Germinal center (tissue), 1 donor: ENCODE measurements around the gene TUFT1.

ENCODE experiments used
- DNase-seq: peaks from one replicate; pipeline ENCODE4 v3.0.0; 2012; ENCODE audit warnings: mixed read lengths, low spot score

Gene TUFT1

DNA sequence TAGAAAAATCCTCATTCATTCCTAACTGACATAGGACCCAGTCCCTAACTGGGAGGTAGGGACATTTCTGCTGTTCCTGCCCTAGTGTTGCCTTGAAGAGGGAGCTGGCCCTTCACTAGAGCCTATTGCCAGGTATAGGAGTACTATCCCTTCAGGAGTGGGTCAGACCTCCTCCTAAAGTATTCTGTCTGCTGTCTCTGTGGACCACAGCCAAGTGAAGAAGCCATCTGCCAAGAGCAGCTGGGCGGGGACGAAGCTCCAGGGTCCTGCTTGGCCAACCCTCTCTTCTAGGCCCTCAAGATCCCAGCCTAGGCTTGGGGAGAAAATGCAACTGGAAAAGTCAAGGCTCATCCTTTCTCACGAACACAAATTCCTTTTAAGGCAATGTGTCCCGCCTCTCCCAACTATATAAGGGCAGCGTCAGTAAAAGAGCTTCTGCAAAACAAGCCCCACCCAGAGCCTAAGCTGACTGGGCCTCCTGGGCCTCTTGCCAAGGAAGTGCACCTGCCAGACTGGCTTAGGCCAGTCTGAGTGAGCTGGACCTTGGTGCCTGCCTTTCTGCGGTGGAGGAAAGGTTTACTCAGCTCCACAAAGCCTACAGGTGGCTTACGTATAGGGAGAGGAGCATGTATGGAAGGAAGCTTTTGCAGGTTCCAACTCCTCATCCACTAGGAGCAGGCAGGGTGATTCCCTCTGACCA, 638 bp upstream of the TUFT1 start:
- peak; percentile 33 for DNase-seq

DNA sequence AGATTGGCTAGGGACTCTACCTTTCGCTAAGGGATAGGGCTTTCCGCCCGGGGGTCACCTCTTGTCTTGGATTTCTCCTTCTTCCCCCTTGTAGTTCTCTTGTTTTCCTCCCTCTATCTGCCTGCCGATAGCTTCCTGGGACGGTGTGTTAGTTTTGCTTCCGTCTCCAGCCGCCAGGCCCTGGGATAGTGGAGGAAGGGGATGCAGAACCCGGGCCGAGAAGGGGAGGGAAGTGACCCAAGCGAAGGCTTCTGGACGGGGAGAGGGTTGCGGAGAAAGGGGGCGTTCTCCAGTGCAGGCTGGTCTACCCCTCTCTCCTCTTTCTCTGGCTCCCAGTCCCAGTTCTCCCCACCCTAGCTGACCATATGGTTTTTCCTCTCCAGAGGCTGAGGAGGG, 871 bp downstream of the TUFT1 start:
- no peak for DNase-seq

DNA sequence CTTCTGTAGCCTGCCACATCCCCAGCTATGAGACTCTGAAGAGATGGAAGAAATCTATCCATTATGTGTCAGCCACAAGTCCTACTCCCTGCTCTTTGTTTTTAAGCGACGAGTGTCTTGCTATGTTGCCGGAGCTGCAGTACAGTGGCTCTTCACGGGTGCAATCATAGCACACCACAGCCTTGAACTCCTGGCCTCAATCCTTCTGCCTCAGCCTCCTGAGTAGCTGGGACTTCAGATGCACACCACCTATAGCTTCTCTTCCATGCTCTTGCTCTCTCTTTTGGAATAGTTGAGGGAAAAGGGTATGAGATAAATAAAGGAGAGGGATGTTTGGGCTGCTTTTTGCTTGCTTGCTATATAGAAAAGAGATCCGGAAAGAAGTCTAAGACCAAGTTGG, 1.6 kb downstream of the TUFT1 start:
- no peak for DNase-seq

DNA sequence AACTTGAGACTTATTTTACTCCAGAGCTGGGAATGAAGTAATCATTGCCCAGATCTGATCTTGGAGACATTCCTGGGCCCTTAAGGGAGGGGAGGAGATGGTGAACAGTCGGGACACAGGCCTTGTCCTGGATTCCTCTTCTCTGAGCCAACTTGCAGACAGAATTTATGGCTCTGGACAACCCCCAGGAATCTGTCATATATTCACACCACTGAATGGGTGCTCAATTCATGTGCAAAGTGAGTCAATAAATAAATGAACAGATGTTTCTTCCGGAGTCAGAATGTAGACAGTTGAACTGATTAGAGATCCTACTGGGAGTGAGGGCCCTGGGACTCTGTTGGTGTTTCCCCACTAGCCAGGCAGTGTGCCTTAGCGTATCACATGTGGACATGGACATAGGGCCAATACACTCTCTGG, 2.6 kb downstream of the TUFT1 start:
- DNase-seq, result no peak

DNA sequence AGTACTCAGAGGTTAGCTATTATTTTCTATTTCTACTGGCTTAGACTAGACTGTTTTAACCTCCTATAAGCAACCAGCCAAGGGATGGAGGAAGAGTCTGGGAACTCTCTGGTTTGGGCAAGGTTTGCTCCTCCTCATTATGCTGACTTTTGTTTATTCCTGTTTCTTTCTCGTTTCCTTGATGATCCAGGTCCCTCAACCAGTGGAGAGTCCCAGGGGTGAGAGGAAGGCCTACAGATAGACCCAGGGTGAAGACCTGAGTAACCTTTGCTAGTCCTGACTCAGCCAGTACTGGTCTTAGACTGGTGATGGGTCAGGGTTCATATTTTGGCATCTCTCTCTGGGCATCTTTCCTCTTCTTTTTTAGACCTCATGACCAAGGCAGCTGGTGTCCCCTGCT, 5.4 kb downstream of the TUFT1 start:
- DNase-seq, result no peak

DNA sequence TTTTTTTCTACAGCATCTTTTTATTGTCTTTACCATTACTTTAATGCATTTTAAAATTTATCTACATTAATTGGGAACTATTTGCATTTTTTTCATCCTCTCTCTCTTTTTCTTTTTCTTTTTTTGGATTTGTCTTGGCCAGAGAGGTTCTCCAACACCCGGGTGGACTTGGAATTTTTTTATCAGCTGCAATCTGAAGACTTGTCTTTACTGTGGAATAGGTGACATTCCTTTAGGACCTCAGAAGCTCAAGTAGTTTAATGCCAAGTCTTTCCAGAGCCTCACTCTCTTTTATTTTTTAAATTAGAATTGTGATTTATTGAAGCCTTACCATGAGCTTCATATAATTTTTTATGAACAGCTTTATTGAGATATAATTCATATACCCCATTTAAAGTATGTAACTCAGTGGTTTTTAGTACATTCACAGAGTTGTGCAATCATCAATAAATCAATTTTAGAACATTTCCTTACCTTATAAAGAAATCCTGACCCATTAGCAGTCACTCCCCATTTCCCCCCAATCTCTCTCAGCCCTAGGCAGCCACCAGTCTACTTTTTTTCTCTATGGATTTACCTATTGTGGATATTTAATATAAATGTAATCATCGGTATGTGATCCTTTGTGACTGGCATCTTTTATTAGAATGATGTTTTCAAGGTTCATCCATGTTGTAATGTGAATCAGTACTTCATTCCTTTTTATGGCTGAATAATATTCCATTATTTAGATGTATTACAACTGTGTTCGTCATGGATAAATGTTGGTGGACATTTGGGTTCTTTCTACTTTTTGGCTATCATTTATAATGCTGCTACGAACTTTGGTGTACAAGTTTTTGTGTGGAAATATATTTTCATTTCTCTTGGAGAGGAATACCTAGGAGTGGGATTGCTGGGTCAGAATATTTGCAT, 6.2 kb downstream of the TUFT1 start:
- no peak for DNase-seq

DNA sequence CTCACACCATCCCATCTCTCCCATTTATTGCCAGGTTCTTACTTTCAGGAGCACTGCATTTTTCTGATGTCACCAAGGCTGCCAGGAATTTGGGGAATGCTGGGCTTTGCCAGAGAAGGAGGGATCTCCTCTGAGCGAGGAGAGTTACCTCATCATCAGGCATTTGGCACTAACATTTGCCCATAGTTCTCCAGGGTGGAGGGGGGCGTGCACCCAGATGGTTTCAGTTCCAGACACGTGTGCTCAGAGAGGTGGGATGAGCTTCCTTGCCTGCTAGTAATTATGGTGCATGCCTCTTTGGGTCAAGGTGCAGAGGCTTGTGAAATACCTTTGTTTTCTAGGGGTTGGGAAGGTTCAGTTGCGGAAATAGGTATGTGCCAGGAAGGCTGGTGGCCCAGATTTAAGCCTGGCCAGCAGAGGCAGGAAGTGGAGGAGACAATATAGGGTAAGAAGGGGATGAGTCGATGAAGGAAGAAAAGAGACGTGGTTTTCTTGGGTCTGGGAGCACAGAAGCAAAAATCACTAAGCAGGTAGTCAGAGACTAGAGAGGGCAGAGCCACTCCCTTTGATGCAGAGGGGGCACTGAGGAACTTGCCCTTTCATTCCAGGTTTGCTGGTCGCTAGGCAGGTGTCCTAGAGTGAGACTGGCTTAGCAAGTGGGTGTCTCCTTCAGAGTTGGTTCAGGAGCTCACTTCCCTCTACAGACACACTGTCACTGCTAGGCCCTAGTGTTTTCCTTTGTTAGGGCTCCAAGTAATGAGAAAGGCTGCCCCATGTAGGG, 7.2 kb downstream of the TUFT1 start:
- no peak for DNase-seq

DNA sequence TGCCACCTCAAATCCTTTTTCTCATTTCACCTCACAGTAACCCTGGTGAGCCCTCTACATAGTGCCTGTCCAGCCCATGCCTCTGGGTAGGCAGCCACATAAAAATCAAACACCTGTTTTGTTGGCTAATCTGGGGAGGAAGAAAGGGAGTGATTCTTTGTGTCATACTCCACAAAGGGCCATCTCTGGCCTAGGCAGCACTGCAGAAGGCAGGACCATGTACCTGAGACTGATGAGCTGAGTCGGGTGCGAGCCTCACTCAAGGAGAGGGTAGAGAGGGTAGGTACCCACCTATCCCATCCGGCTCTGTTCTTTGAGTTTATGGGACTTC, 7.8 kb downstream of the TUFT1 start:
- no peak for DNase-seq

DNA sequence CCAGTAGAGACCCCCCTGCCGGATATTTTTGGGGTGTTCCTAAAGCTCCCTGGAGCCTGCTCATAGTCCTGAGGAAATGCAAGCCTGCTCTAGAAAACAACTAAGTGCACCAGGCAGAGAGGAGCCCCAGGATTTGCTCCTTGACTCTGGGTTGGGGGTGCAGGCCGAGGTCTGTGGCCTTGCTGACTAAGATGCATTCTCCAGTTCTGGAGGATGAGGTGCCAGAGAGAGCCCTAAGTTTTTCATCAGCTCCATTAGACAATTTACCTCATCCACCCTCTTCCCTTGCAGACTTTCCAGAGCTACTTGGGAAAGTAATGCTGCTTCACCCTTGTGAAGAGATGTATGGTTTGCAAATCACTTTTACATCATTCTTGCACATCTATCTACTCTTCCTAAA, 9.1 kb downstream of the TUFT1 start:
- DNase-seq, result no peak

DNA sequence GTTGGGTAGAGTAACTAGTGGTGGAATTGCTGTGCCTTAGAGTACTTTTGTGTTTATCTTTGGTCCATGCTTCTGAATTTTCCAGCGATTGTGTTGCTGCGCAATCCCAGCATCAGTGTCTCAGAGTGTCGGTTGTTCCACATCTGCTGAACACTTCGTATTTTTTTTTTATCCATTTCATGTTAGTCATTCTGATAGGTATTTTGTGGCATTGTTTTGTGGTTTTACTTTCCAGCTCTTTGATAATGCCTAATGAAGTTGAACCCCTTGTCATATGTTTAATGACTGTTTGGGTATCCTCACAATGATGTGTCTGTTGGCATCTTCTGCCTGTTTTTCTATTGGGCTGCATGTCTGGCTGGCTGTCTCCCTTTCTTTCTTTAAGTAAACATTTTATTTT, 13.6 kb downstream of the TUFT1 start:
- no peak for DNase-seq

DNA sequence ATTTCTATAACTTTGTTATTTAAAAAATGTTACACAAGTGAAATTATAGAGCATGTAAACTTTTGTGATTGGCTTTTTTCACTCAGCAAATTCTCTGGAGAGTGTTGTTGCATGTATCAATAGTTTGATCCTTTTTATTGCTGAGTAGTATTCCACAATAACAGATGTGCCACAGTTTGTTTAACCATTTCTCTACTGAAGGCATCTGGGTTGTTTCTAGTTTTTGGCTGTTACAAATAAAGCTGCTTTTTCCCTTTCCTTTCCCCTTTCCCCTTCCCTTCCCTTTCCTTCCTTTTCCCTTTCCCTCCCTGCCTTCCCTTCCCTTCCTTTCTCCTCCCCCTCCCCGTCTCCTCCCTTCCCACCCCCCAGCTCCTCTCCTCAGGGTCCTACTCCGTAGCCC, 15.9 kb downstream of the TUFT1 start:
- DNase-seq, result no peak

DNA sequence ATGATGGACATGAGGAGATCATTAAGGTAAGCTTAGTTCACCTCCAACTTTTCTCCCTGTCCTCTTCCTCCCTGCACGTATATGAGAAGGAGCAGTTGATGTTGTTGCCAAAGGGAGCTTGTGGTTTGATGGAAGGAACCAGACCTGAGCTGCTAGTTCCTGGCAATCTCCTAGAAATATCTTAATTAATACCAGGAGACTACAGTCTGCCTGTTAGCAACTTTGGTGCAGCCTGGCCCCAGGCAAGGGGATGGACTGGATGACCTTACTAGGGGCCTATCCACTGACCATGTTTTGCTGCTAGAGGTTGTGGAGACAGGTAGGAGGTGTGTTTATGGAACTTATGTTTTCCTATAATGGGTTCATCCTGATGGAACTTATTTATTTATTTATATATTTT, 22.6 kb downstream of the TUFT1 start:
- no peak for DNase-seq

DNA sequence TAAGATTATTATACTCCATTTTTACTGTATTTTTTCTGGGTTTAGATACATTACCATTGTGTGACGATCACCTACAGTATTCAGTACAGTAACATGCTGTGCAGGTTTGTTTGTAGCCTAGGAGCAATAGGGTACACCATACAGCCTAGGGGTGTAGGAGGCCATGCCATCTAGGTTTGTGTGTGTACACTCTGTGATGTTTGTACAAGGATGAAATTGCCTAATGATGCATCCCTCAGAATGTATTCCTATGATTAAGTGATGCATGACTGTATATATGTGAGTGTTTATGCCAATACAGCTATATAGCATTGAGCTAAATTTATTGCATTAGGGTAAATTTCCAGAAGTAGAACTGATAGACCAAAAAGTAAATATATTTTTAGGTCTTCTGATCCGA, 23.3 kb downstream of the TUFT1 start:
- DNase-seq, result no peak

DNA sequence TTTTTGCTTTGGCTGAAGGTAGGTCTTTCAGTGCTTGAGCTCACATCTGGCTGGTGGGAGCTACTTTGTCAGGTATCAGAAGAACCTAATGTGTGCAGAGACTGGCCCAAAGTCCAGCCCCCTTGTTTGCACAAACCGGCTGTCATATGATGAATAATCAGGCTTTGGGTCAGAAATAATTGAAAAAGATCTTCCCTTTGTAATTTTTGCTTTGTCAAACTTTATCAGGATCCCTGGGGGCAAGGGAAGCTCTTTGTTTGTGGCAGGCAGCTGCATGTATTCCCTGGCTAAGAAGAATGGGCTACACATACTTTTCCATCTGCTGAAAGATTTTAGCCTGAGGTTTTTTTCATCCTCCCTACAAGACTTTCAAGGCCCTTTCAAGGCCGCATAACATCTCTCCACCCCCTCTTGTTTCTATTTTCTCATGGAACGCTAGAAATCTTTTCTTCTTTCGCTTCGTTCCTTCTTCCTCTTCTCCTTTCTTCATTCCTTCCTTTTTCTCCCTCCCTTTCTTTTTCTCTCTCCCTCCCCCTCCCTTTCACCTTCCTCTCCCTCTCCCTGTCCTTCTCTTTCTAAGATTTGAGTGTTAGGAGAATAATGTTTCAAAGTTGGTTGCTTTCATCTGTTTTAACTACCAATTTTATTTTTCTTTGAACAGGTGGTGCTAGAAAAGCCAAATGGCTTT, 25.5 kb downstream of the TUFT1 start:
- no peak for DNase-seq

DNA sequence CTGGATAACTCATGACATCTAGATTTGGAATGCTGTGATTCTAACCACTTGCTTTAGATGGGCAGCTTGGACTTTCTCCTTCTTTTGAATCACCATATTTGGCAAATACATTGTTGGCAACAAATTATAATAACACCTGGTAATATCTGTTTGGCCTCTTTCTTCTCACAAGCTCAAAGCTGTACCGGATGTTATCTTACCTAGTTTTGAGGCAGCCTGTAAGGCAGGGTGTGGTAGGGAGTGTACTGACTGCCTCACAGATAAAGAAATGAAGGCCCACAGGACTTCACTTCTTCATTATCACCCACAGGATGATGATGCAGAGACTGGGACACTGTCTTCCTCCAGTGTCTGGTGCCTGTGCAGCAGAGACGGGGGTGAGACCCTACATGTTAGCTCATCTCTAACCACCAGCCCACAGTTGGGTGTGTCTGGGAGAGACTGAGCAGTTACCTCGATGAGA, 28.5 kb downstream of the TUFT1 start:
- DNase-seq, result no peak

DNA sequence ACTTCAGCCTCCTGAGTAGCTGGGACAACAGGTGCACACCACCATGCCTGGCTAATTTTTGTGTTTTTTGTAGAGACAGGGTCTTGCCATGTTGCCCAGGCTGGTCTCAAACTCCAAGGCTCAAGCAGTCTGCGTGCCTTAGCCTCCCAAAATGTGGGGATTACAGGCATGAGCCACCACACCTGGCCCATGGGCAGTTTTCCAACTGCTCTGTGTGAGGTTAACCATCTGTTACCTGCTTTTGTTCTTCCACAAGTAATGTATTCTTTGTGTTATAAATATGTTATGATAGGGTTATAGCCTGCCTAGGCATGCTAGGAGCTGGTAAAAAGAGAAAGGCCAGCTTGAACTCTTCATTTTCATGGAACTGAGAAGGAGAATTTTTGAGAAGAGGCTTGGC, 30.7 kb downstream of the TUFT1 start:
- DNase-seq, result no peak

DNA sequence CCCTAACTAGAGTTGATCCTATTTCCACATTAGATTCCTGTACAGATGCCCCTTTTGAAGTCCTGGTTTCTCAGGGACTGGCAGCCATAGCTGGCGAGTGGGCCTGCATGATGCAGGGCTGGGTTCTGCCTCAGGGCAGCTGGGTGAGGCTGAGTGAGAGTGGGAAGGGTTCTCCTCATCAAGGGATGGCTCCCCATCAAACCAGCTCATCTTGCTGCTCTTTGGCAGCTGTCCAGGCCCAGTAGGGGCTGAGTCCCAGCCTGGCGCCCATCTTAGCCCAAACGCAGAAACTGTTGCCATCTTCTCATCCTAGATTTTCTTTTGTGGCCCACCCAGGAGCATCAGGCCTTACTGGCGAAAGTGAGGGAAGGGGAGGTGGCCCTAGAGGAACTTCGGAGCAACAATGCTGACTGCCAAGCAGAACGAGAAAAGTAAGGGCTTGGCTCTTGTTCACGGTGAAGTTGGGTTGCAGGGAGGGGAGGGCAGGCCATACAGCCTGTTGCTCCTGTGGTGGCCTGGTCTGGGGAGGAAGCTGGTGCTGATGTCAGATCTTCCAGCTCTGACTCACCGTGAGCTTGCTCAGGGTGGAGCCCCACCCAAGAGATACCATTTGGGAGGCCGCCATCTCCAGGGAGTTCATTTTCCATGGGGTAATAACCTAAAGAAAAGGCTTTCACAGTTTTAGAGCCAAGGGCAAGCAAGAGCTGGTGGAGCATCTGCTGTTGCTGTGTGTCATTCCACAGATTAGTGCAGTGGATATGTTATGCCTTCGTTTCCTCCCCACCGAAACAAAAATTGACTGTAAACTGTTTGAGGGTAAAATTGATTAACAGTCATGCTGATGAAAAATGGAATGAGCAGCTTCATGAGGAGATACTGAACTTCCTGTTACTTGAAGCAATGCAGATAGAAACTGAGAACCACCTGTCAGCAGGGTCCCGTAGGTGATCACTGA, 34.7 kb downstream of the TUFT1 start:
- DNase-seq, result no peak

DNA sequence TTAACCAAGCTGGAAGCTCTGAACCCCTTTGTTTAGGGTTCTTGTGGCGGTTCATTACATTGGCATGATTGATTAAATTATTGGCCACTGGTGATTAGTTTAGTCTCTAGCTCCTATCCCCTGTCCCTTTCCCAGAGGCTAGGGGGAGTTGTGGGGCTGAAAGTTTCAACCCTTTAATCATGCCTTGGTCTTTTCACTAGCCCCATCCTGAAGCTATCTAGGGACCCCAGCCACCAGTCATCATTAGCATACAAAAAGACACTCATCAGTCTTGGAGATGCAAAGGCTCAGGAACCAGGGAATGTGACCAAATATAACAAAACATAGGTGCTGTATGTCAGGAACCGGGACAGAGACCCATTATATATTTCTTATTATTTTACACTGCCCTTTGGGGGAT, 37.1 kb downstream of the TUFT1 start:
- no peak for DNase-seq

DNA sequence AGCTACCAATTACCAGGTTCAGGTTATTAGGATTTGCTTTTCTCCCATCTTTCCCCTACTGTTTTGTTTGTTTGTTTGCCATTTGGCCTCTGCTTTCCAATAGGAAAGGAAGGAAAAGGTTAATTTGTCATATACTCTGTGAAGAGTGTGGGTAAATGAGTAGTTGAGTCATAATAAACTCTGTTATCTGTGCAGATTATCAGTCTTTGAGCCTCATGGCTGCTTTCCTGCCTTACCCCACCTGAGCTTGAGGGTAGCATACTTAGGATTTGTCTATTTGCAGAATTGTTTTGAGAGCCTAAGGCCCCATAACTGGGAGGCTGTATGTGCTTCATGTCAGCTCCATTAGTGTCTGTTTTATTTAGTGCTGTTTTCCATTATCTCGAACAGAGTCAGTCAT, 38.8 kb downstream of the TUFT1 start:
- no peak for DNase-seq

DNA sequence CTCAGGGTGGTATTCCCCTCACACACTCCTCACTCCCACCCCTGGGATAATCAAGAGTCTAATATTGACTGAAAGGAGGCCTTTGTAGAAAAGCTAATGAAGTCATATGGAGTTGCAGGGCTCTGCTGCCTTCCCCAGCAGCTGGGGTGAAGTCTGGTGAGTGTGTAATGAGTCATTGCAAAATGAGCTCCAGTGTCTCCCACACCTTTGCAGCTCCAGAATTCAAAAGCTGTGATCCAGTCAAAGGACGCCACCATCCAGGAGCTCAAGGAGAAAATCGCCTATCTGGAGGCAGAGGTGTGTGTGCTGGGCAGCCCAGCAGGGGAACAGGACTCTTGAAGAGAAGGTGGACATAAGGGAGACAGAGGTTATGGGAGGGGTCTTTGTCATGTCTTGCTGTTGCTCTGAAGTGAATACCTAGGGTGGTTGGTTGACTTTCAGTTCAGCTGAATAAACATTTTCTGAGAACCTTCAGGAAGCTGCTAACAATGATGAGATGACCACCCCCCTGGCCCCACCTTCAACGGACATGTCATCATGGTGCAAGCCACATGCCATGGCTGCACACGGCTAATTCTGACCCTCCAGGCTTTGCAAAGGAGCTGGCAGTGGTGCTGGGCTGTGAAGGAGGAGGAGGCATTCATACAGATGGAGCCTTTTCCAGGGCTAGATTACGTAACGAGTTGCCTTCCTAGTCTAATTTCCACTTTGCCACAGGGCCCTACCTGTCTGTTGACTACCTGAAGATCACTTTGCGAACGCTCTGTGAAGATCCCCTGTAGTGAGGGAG, 39.5 kb downstream of the TUFT1 start:
- no peak for DNase-seq
